Mesenchymal stem cell (in vitro differentiated cells and primary cell): ENCODE results near the gene HMOX1.

Experiments used
- DNase-seq: peaks from one replicate; pipeline ENCODE4 v3.0.0-alpha.2; 2013
- H2AFZ ChIP-seq: one replicate; pipeline ENCODE4 v1.6.1; 2013; ENCODE audit warnings: low read depth, mild to moderate bottlenecking, control low read depth, inconsistent platforms, low read length, moderate library complexity
- H2AK5ac ChIP-seq: 2 replicates; pipeline ENCODE4 v1.6.1; 2013; ENCODE audit warnings: low read length, moderate library complexity, mild to moderate bottlenecking, inconsistent platforms; ENCODE audit not compliant: severe bottlenecking
- H2BK120ac ChIP-seq: one replicate; pipeline ENCODE4 v1.6.1; 2013; ENCODE audit warnings: low read depth, mild to moderate bottlenecking, inconsistent platforms, low read length, moderate library complexity
- H2BK12ac ChIP-seq, 2 experiments: one replicate each; pipeline ENCODE4 v1.6.1; 2013; ENCODE audit warnings: inconsistent platforms in 2 of 2, low read length in 2 of 2, mild to moderate bottlenecking in 2 of 2, moderate library complexity in 2 of 2, control low read depth in 1 of 2
- H2BK15ac ChIP-seq: one replicate; pipeline ENCODE4 v1.6.1; 2013; ENCODE audit warnings: mild to moderate bottlenecking, low read depth, inconsistent platforms; ENCODE audit not compliant: poor library complexity, severe bottlenecking
- H2BK5ac ChIP-seq: 2 replicates; pipeline ENCODE4 v1.6.1; 2013; ENCODE audit warnings: low read depth, mild to moderate bottlenecking, low read length, control low read depth, inconsistent platforms; ENCODE audit not compliant: poor library complexity, severe bottlenecking
- H3K14ac ChIP-seq, 2 experiments: one replicate each; pipeline ENCODE4 v1.6.1; 2013; ENCODE audit warnings: inconsistent platforms in 2 of 2, low read length in 2 of 2, control low read depth in 1 of 2, mild to moderate bottlenecking in 1 of 2, moderate library complexity in 1 of 2
- H3K18ac ChIP-seq, 2 experiments: one replicate each; pipeline ENCODE4 v1.6.1; 2013; ENCODE audit warnings: inconsistent platforms in 2 of 2, low read length in 2 of 2, control low read depth in 1 of 2, low read depth in 1 of 2, mild to moderate bottlenecking in 1 of 2
- H3K23ac ChIP-seq, 2 experiments: one replicate each; pipeline ENCODE4 v1.6.1; 2013; ENCODE audit warnings: inconsistent platforms in 2 of 2, low read length in 2 of 2, mild to moderate bottlenecking in 2 of 2, moderate library complexity in 2 of 2, control low read depth in 1 of 2
- H3K27ac ChIP-seq: 2 replicates; pipeline ENCODE4 v1.5.1; 2013; ENCODE audit warnings: mild to moderate bottlenecking, moderate library complexity, low read length, control low read depth, inconsistent platforms; ENCODE audit not compliant: poor library complexity, severe bottlenecking
- H3K27me3 ChIP-seq, 2 experiments: 2 replicates each; pipeline versions ENCODE4 v1.6.1 to v1.7.0; 2013; ENCODE audit warnings: low read length in 2 of 2, mild to moderate bottlenecking in 2 of 2, moderate library complexity in 2 of 2, control low read depth in 1 of 2, inconsistent platforms in 1 of 2; ENCODE audit not compliant: control insufficient read depth in 1 of 2, insufficient read depth in 1 of 2
- H3K36me3 ChIP-seq, 2 experiments: 2 replicates each; pipeline versions ENCODE4 v1.6.1 to v1.7.0; 2013; ENCODE audit warnings: low read length in 2 of 2, control low read depth in 1 of 2, inconsistent platforms in 1 of 2, low read depth in 1 of 2, mild to moderate bottlenecking in 1 of 2; ENCODE audit not compliant: insufficient read depth in 2 of 2, control insufficient read depth in 1 of 2
- H3K4ac ChIP-seq, 2 experiments: one replicate each; pipeline ENCODE4 v1.6.1; 2013; ENCODE audit warnings: inconsistent platforms in 2 of 2, low read length in 2 of 2, mild to moderate bottlenecking in 2 of 2, moderate library complexity in 2 of 2, control low read depth in 1 of 2, low read depth in 1 of 2
- H3K4me1 ChIP-seq: 2 replicates; pipeline ENCODE4 v1.6.1; 2013; ENCODE audit warnings: low read depth, low read length, control low read depth; ENCODE audit not compliant: control insufficient read depth, insufficient read depth
- H3K4me2 ChIP-seq: 2 replicates; pipeline ENCODE4 v1.6.1; 2013; ENCODE audit warnings: low read length, mild to moderate bottlenecking, inconsistent platforms; ENCODE audit not compliant: poor library complexity, severe bottlenecking
- H3K4me3 ChIP-seq, 2 experiments: 2 replicates each; pipeline versions ENCODE4 v1.5.1 to v1.7.0; 2013; ENCODE audit warnings: low read length in 2 of 2, mild to moderate bottlenecking in 2 of 2, control low read depth in 1 of 2, low read depth in 1 of 2; ENCODE audit not compliant: insufficient read depth in 1 of 2
- H3K79me1 ChIP-seq: replicated peaks from 2 replicates; pipeline ENCODE4 v1.6.1; 2013; ENCODE audit warnings: mild to moderate bottlenecking, control low read depth, low read length, inconsistent platforms; ENCODE audit not compliant: poor library complexity, severe bottlenecking
- H3K9ac ChIP-seq: 2 replicates; pipeline ENCODE4 v1.7.0; 2013; ENCODE audit warnings: mild to moderate bottlenecking, low read length, moderate library complexity
- H3K9me3 ChIP-seq: 2 replicates; pipeline ENCODE4 v1.7.0; 2013; ENCODE audit warnings: mild to moderate bottlenecking, low read length; ENCODE audit not compliant: control insufficient read depth
- H4K8ac ChIP-seq: one replicate; pipeline ENCODE4 v1.6.1; 2013; ENCODE audit warnings: inconsistent platforms, mild to moderate bottlenecking, low read length, moderate library complexity
- H4K91ac ChIP-seq: one replicate; pipeline ENCODE4 v1.6.1; 2013; ENCODE audit warnings: mild to moderate bottlenecking, low read length, inconsistent platforms
- WGBS: methylation state at CpG from one replicate; pipeline ENCODE4 v1.1.7; 2013; ENCODE audit warnings: mixed read lengths; 5-methylcytosine and 5-hydroxymethylcytosine counted together

The HMOX1 gene

DNA sequence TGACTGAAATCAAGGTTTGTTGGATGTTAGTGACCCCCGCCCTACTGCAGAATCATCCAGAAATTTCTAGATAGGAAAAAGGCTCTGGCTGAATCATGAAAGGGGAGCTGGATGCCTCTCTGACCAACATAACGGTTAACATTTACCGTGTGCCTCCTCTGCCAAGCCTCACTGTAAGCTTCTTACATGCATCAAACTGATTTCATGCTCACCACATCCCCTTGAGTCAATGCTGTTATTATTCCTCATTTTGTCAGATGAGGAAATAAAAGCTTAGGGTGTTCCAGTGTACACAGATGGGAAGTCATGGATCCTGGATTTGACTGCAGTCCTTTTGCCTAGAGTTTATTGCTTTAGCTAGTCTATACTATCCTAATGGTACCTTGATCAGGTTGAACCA lies 5.9 kb upstream of the HMOX1 start:
- peak overlapping the region; percentile 49 to 85 for H2BK12ac ChIP-seq
- peak overlapping the region; percentile 43 for H3K9ac ChIP-seq
- H3K27ac ChIP-seq = no peak overlapping the region
- no peaks in the 10 kb centered on the region for H3K27me3 ChIP-seq
- H3K79me1 ChIP-seq = no peaks in the 10 kb centered on the region
- H3K36me3 ChIP-seq = no peaks in the 10 kb centered on the region
- H3K9me3 ChIP-seq = no peaks in the 10 kb centered on the region
- no peak overlapping the region for H2AFZ ChIP-seq
- no peak for DNase-seq
- no peak overlapping the region for H3K4me3 ChIP-seq
- no peak overlapping the region for H4K91ac ChIP-seq
- H3K18ac ChIP-seq = peak overlapping the region in 1 of 2 experiments; percentile 15
- H2AK5ac ChIP-seq = peak overlapping the region; percentile 33
- H4K8ac ChIP-seq = no peak overlapping the region
- peak overlapping the region in 1 of 2 experiments; percentile 7 for H3K4ac ChIP-seq
- peaks cover 13% of the 10 kb centered on the region for H3K4me1 ChIP-seq
- H3K14ac ChIP-seq = no peak overlapping the region
- H2BK120ac ChIP-seq = no peak overlapping the region
- H3K4me2 ChIP-seq = no peak overlapping the region
- H2BK15ac ChIP-seq = no peak overlapping the region
- WGBS = 100% methylated on average over 3 of the region's 3 CpGs
- no peak overlapping the region for H2BK5ac ChIP-seq
- no peak overlapping the region for H3K23ac ChIP-seq

- peak overlapping the region; percentile 7 to 39 for H3K4ac ChIP-seq
- no peak overlapping the region for H3K14ac ChIP-seq
- no peak overlapping the region for H2BK120ac ChIP-seq
- H3K18ac ChIP-seq = peak overlapping the region; percentile 8 to 15
- H2AK5ac ChIP-seq = peak overlapping the region; percentile 3
- no peak overlapping the region for H3K4me2 ChIP-seq
- no peaks in the 10 kb centered on the region for H3K9me3 ChIP-seq
- H3K4me1 ChIP-seq = peaks cover 17% of the 10 kb centered on the region
- no peak overlapping the region for H2AFZ ChIP-seq
- H2BK12ac ChIP-seq = peak overlapping the region in 1 of 2 experiments; percentile 85
- WGBS = 94% methylated on average over 8 of the region's 8 CpGs
- H2BK15ac ChIP-seq = peak overlapping the region; percentile 73
- no peaks in the 10 kb centered on the region for H3K79me1 ChIP-seq
- peak overlapping the region; percentile 43 for H3K9ac ChIP-seq
- H4K8ac ChIP-seq = no peak overlapping the region
- no peaks in the 10 kb centered on the region for H3K27me3 ChIP-seq
- H4K91ac ChIP-seq = no peak overlapping the region
- no peak overlapping the region for H3K4me3 ChIP-seq
- no peak overlapping the region for H3K27ac ChIP-seq
- H2BK5ac ChIP-seq = no peak overlapping the region
- H3K23ac ChIP-seq = no peak overlapping the region
- H3K36me3 ChIP-seq = no peaks in the 10 kb centered on the region
- DNase-seq = no peak
Measured at GRCh38 chr22:35375526-35375925, 5.4 kb upstream of the HMOX1 start.

- Histone ChIP-seq H4K8ac (peak overlapping the region; percentile 98), H3K4me3 (peak overlapping the region in 1 of 2 experiments; percentile 36), H3K4me1 (peaks cover 18% of the 10 kb centered on the region), H4K91ac (peak overlapping the region; percentile 97), H3K23ac (no peak overlapping the region), H3K79me1 (no peaks in the 10 kb centered on the region), H3K9me3 (no peaks in the 10 kb centered on the region), H2AK5ac (peak overlapping the region; percentile 96), H3K4ac (peak overlapping the region; percentile 67 to 99), H3K18ac (peak overlapping the region; percentile 91 to 100), H3K27me3 (no peaks in the 10 kb centered on the region), H3K27ac (peak overlapping the region; percentile 51), H2BK5ac (peak overlapping the region; percentile 83), H3K9ac (peak overlapping the region; percentile 87), H3K14ac (peak overlapping the region in 1 of 2 experiments; percentile 87), H3K4me2 (peak overlapping the region; percentile 34), H3K36me3 (no peaks in the 10 kb centered on the region), H2BK12ac (peak overlapping the region; percentile 95 to 99), H2BK15ac (no peak overlapping the region), H2AFZ (peak overlapping the region; percentile 83), H2BK120ac (peak overlapping the region; percentile 75)
- 13% methylated on average over 16 of the region's 17 CpGs for WGBS
- DNase-seq = peak; percentile 98
Measured at GRCh38 chr22:35376728-35377472, 4.0 kb upstream of the HMOX1 start.

- H2BK5ac ChIP-seq = peak overlapping the region; percentile 46
- no peak overlapping the region for H3K23ac ChIP-seq
- H3K4me2 ChIP-seq = no peak overlapping the region
- H3K79me1 ChIP-seq = no peaks in the 10 kb centered on the region
- H2AFZ ChIP-seq = no peak overlapping the region
- H2BK15ac ChIP-seq = peak overlapping the region; percentile 78
- 81% methylated on average over 3 of the region's 3 CpGs for WGBS
- H3K4me3 ChIP-seq = no peak overlapping the region
- peaks cover 14% of the 10 kb centered on the region for H3K4me1 ChIP-seq
- peak overlapping the region; percentile 86 for H2AK5ac ChIP-seq
- H3K9me3 ChIP-seq = no peaks in the 10 kb centered on the region
- H3K14ac ChIP-seq = no peak overlapping the region
- peak overlapping the region; percentile 84 for H2BK120ac ChIP-seq
- peaks cover 0 to 2% of the 10 kb centered on the region in 2 experiments for H3K36me3 ChIP-seq
- peak overlapping the region; percentile 87 for H3K9ac ChIP-seq
- H4K91ac ChIP-seq = peak overlapping the region; percentile 9
- DNase-seq = no peak
- peak overlapping the region; percentile 61 to 83 for H3K4ac ChIP-seq
- H4K8ac ChIP-seq = peak overlapping the region; percentile 38
- H3K18ac ChIP-seq = peak overlapping the region; percentile 85 to 88
- peak overlapping the region; percentile 76 to 98 for H2BK12ac ChIP-seq
- no peak overlapping the region for H3K27ac ChIP-seq
- H3K27me3 ChIP-seq = no peaks in the 10 kb centered on the region
Measured at GRCh38 chr22:35377735-35378134, 3.2 kb upstream of the HMOX1 start.
